Cerebellar cortex (tissue), 1 donor: ENCODE results near the gene TTLL1.

Source experiments
- DNase-seq: peaks from one replicate; pipeline ENCODE4 v3.0.0-alpha.2; 2015; ENCODE audit warnings: low spot score

Gene TTLL1

GRCh38 chr22:42993651-42994275 is 95.4 kb downstream of the TTLL1 start:
- no peak for DNase-seq

GRCh38 chr22:42992886-42993479 is 96.2 kb downstream of the TTLL1 start:
- DNase-seq, result no peak

- DNase-seq, result no peak
Observed at GRCh38 chr22:42992092-42992491, 97.1 kb downstream of the TTLL1 start.

GRCh38 chr22:42991010-42991651 is 98.1 kb downstream of the TTLL1 start:
- no peak for DNase-seq

GRCh38 chr22:42990131-42990838 is 98.9 kb downstream of the TTLL1 start:
- peak; percentile 40 for DNase-seq
